Measurements from ENCODE around the gene CERK.

DNA sequence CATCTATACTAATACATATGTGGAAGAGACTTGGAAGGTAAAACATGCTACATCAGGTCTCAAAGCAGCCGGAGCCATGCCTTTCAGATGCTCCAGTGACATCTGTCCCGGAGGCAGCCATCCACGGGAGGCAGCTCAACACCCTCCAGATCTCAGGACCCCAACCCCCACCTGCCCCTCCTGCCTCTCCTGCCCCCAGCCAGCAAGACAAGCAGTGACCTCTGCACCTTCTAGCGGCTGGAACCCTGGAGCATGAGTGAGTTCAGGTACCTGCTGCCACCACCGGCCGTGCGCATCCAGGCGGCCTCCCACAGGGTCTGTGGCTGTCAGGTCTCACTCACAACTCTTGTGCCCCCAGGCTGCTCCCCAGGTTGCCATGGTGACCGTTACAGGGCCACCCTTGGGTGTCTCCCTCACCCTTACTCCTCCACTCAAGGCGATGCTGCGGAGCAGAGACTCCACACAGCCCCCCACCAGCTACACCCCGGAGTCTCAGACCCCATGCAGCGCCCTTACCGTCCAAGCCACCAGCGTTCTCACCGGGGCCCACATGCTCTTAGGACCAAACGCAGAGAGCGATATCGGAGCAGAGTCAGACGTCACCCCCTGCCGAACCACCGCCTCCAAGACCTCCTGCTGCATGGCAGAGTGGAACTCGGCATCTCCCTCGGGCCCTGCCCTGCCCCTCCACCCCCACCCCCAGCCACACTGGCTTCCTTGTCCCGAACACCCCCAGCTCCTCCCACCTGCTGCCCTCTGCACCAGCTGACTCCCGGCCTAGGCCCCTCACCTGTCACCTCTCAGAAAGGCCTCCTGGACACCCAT is 34.7 kb downstream of the CERK start:
- TF ChIP-seq ZBTB8A (CRISPR knock-in tag; IDR thresholded peaks at IDR 0.05; ENCODE audit: borderline replicate concordance, low read depth) (no peak), CENPX (CRISPR knock-in tag; IDR thresholded peaks at IDR 0.05) (no peak), GTF2F1 (IDR thresholded peaks at IDR 0.05; ENCODE audit: low read length) (no peak), ZNF484 (CRISPR knock-in tag; IDR thresholded peaks at IDR 0.05; ENCODE audit: borderline replicate concordance, low read depth) (no peak), CBFB (CRISPR knock-in tag; IDR thresholded peaks at IDR 0.05) (no peak), SSRP1 (CRISPR knock-in tag; IDR thresholded peaks at IDR 0.05) (no peak), SRSF9 (IDR thresholded peaks at IDR 0.05; ENCODE audit: borderline replicate concordance, insufficient read depth, low read depth, low read length, poor library complexity, severe bottlenecking) (no peak), RFX5 (IDR thresholded peaks at IDR 0.05; ENCODE audit: low read depth, low read length) (no peak), BCL3 (CRISPR knock-in tag; IDR thresholded peaks at IDR 0.05) (no peak), HES4 (CRISPR knock-in tag; IDR thresholded peaks at IDR 0.05; ENCODE audit: borderline replicate concordance) (no peak), POLR2AphosphoS5 (IDR thresholded peaks at IDR 0.05; ENCODE audit: low read depth, low read length) (no peak), ZNF768 (CRISPR knock-in tag; IDR thresholded peaks at IDR 0.05) (no peak), EZH2 (conservative IDR thresholded peaks at IDR 0.05; ENCODE audit: low read depth, low read length) (no peak)
- TF ChIP-seq, protein P1, sequence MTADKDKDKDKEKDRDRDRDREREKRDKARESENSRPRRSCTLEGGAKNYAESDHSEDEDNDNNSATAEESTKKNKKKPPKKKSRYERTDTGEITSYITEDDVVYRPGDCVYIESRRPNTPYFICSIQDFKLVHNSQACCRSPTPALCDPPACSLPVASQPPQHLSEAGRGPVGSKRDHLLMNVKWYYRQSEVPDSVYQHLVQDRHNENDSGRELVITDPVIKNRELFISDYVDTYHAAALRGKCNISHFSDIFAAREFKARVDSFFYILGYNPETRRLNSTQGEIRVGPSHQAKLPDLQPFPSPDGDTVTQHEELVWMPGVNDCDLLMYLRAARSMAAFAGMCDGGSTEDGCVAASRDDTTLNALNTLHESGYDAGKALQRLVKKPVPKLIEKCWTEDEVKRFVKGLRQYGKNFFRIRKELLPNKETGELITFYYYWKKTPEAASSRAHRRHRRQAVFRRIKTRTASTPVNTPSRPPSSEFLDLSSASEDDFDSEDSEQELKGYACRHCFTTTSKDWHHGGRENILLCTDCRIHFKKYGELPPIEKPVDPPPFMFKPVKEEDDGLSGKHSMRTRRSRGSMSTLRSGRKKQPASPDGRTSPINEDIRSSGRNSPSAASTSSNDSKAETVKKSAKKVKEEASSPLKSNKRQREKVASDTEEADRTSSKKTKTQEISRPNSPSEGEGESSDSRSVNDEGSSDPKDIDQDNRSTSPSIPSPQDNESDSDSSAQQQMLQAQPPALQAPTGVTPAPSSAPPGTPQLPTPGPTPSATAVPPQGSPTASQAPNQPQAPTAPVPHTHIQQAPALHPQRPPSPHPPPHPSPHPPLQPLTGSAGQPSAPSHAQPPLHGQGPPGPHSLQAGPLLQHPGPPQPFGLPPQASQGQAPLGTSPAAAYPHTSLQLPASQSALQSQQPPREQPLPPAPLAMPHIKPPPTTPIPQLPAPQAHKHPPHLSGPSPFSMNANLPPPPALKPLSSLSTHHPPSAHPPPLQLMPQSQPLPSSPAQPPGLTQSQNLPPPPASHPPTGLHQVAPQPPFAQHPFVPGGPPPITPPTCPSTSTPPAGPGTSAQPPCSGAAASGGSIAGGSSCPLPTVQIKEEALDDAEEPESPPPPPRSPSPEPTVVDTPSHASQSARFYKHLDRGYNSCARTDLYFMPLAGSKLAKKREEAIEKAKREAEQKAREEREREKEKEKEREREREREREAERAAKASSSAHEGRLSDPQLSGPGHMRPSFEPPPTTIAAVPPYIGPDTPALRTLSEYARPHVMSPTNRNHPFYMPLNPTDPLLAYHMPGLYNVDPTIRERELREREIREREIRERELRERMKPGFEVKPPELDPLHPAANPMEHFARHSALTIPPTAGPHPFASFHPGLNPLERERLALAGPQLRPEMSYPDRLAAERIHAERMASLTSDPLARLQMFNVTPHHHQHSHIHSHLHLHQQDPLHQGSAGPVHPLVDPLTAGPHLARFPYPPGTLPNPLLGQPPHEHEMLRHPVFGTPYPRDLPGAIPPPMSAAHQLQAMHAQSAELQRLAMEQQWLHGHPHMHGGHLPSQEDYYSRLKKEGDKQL (CRISPR knock-in tag; IDR thresholded peaks at IDR 0.05; ENCODE audit: low read depth) = no peak

Measured in HepG2 (cell line).